ENCODE data around the gene AK5.

GRCh38 chr1:77282187-77282865, 507 bp downstream of the AK5 start:
- TF ChIP-seq POLR2A (IDR thresholded peaks at IDR 0.05), result no peak
- TF ChIP-seq CTCF (IDR thresholded peaks at IDR 0.05), result no peak
- no peak for TF ChIP-seq EP300 (IDR thresholded peaks at IDR 0.05)

All from ovary (tissue), 3 donors.